Fibroblast of lung (primary cell): ENCODE results near the gene PLPP7. TPM values are rescaled to one million over a fixed set of nuclear protein-coding genes. Genes with fewer than 3 reads are reported as not detected.
A peak's percentile ranks its signal among the peaks of the same experiment; 100 is the strongest.

Source experiments
- DNase-seq, 2 donors: peaks; one replicate each; pipeline versions ENCODE4 v3.0.0 to v3.0.0-alpha.2; 2010; ENCODE audit warnings: low read depth in 2 of 2
- H2AFZ ChIP-seq: 2 replicates; pipeline ENCODE4 v1.5.1; 2012; ENCODE audit warnings: low read length, control low read depth, inconsistent platforms
- H3K27ac ChIP-seq: 2 replicates; pipeline ENCODE4 v1.5.1; 2011; ENCODE audit warnings: low read length, control low read depth; ENCODE audit not compliant: insufficient read depth
- H3K27me3 ChIP-seq: 2 replicates; pipeline ENCODE4 v1.5.1; 2011; ENCODE audit warnings: mild to moderate bottlenecking, low read length; ENCODE audit not compliant: control insufficient read depth, insufficient read depth
- H3K36me3 ChIP-seq: 2 replicates; pipeline ENCODE4 v1.5.1; 2011; ENCODE audit warnings: low read length; ENCODE audit not compliant: control insufficient read depth, insufficient read depth
- H3K4me1 ChIP-seq: 2 replicates; pipeline ENCODE4 v1.5.1; 2011; ENCODE audit warnings: low read length; ENCODE audit not compliant: control insufficient read depth, insufficient read depth; ENCODE audit errors: extremely low read depth
- H3K4me2 ChIP-seq: 2 replicates; pipeline ENCODE4 v1.5.1; 2011; ENCODE audit warnings: low read length, control low read depth; ENCODE audit not compliant: insufficient read depth; ENCODE audit errors: extremely low read depth
- H3K4me3 ChIP-seq, 4 experiments: fragments of 200-600 bp in 1 of 4; sonication (generic) in 1 of 4; replicated peaks in 1 of 4; 2 replicates each; pipeline ENCODE4 v1.5.1; 2011 to 2016; ENCODE audit warnings: low read length in 4 of 4, low read depth in 3 of 4, mild to moderate bottlenecking in 3 of 4, control low read depth in 2 of 4, inconsistent platforms in 1 of 4, mixed read lengths in 1 of 4; ENCODE audit not compliant: insufficient read depth in 1 of 4; ENCODE audit errors: control extremely low read depth in 1 of 4
- H3K79me2 ChIP-seq: 2 replicates; pipeline ENCODE4 v1.5.1; 2012; ENCODE audit warnings: mild to moderate bottlenecking, low read length, inconsistent platforms; ENCODE audit not compliant: control insufficient read depth, insufficient read depth
- H3K9ac ChIP-seq: 2 replicates; pipeline ENCODE4 v1.5.1; 2011; ENCODE audit warnings: mild to moderate bottlenecking, low read length, control low read depth; ENCODE audit not compliant: insufficient read depth
- H3K9me3 ChIP-seq: 2 replicates; pipeline ENCODE4 v1.5.1; 2012; ENCODE audit warnings: low read depth, low read length; ENCODE audit not compliant: control insufficient read depth, insufficient read depth
- H4K20me1 ChIP-seq: 2 replicates; pipeline ENCODE4 v1.5.1; 2011; ENCODE audit warnings: low read length; ENCODE audit not compliant: control insufficient read depth, insufficient read depth; ENCODE audit errors: extremely low read depth
- CTCF ChIP-seq, 2 donors: IDR thresholded peaks in 1 of 2; conservative IDR thresholded peaks in 1 of 2; 1 replicate in 1 of 2; 2 replicates in 1 of 2; pipeline ENCODE4 v1.5.1; 2011 to 2012; ENCODE audit warnings: low read length in 2 of 2, control low read depth in 1 of 2, inconsistent platforms in 1 of 2, low read depth in 1 of 2, mild to moderate bottlenecking in 1 of 2
- EZH2 ChIP-seq: IDR thresholded peaks from 2 replicates; pipeline ENCODE4 v1.5.1; 2012; ENCODE audit warnings: low read length, control low read depth, mild to moderate bottlenecking; ENCODE audit errors: missing control alignments
- polyA plus RNA-seq, 2 donors: library from polyadenylated mRNA; depleted of rRNA in 1 of 2; stranded (reverse) in 1 of 2; unstranded in 1 of 2; fragments of >200 nt; gene quantifications; 2 replicates each; pipeline ENCODE4 v1.2.1, GENCODE V29; 2011 to 2012; ENCODE audit warnings: missing spikeins in 1 of 2
- total RNA-seq: library from RNA; depleted of rRNA; stranded (reverse); fragments of >200 nt; gene quantifications from 2 replicates; pipeline ENCODE4 v1.2.1, GENCODE V29; 2014

Gene PLPP7
- total and polyA plus RNA-seq, 2 donors (not counting 1 experiment from before 2014, with no cell fraction given): 3.0 to 9.4 TPM

DNA sequence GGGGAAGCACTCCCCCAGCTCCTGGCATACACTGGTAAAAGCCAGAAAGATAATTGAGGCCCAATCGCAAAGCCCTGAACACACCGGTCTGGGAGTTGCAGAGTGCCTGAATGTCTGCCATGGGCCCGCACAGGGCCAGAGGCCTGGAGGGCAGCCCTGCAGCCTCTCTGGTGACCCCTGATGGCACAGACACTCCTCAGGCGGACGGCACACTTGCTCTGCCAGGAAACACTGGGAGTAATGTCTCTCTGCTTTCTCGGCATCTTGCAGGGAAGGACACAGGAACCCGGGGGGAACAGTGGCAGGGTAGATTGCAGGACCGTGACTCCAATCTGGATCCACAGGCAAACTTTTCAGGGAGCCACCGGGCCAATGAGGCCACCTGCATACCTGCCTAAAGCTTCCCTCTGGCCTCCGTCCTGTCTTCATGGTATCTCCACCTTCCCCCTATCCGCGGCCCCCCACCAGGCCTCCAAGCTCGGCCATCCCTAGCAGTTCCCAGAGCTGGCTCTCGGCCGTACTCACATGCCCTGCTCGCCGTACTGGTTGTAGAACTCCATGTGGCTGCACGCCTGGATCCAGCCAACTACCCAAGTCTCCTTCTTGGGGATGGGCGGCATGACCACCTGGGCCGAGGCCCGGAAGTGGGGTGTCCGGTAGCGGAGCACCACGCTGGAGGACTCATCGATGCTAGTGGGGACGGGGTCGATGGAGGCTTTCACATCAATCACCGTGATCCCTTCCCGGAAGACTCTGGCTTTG lies 14.0 kb upstream of the PLPP7 start:
- Histone ChIP-seq H3K27me3 (peaks cover 19% of the 10 kb centered on the region), H2AFZ (no peak overlapping the region), H3K27ac (no peak overlapping the region), H3K4me3 (no peak overlapping the region), H3K9me3 (no peaks in the 10 kb centered on the region), H4K20me1 (no peaks in the 10 kb centered on the region), H3K4me2 (no peak overlapping the region), H3K4me1 (no peaks in the 10 kb centered on the region), H3K79me2 (no peaks in the 10 kb centered on the region), H3K9ac (no peak overlapping the region), H3K36me3 (no peaks in the 10 kb centered on the region)
- DNase-seq: no peak
- TF ChIP-seq EZH2 (no peak), CTCF (conservative IDR thresholded peaks at IDR 0.05 in 1 of 2, IDR thresholded peaks at IDR 0.05 in 1 of 2; ENCODE audit: low read depth in 1 of 2, low read length in 2 of 2) (no peak)

DNA sequence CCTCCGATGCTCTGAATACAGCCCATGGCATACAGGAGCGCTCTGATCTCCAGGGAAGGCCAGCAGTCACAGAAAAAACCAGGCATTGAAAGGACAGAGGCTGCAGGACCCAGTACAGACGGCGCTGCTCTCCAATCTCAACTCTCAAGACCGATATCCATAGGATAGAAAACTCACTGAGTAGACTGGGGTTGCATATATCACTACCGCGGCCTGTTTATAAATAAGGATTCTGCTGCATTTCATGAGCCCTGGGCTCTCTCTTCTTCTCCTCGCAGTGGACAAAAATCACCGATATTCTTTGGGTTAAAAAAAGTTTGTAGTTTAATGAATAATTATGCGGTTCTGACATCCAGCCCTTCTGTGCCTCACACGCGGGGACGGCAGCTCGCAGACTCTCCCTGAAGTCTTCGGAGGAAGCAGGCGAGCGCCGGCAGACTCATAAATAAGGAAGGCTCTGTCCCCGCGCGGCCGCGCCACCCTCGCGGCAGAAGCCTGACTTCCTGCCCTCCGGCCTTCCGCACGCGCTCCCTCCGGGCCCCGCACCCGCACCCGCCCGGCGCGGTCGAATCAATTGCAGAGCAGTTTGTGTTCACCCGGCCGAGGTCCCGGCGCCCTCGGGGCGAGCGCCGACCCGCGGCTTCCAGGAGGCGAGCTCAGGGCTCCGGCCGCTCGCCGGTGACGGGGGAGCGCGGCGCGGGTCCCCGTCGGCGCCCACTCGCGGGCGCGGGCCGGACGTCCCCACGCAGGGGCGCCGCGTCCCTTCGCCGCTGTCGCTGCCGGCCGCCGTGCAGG lies 13.2 kb upstream of the PLPP7 start, which contains the start of gene FAM78A:
TSS of gene FAM78A (minus strand) at position 417 of the 795 bp plus-strand sequence. CDS start at position 86, 331 bp downstream.
- Histone ChIP-seq H3K27ac (no peak within 1 kb of the TSS), H3K9me3 (no peaks in the 10 kb centered on the region), H3K4me1 (no peaks in the 10 kb centered on the region), H2AFZ (no peak within 1 kb of the TSS), H3K27me3 (peaks cover 26% of the 10 kb centered on the region), H3K4me2 (peak within 1 kb of the TSS; percentile 13), H3K79me2 (no peaks in the 10 kb centered on the region), H3K9ac (no peak within 1 kb of the TSS), H3K36me3 (no peaks in the 10 kb centered on the region), H4K20me1 (no peaks in the 10 kb centered on the region), H3K4me3 (peak within 1 kb of the TSS in 1 of 4 experiments; percentile 46)
- peak in 1 of 2 donors; percentile 10 for DNase-seq
- TF ChIP-seq CTCF (conservative IDR thresholded peaks at IDR 0.05 in 1 of 2, IDR thresholded peaks at IDR 0.05 in 1 of 2; ENCODE audit: low read depth in 1 of 2, low read length in 2 of 2) (no peak), EZH2 (peak; percentile 89)

- H3K36me3 ChIP-seq: no peaks in the 10 kb centered on the region
- no peak overlapping the region for H2AFZ ChIP-seq
- H3K79me2 ChIP-seq: no peaks in the 10 kb centered on the region
- H3K4me1 ChIP-seq: no peaks in the 10 kb centered on the region
- DNase-seq: no peak
- TF ChIP-seq EZH2: peak; percentile 16
- no peak for TF ChIP-seq CTCF (conservative IDR thresholded peaks at IDR 0.05 in 1 of 2, IDR thresholded peaks at IDR 0.05 in 1 of 2; ENCODE audit: low read depth in 1 of 2, low read length in 2 of 2)
- no peaks in the 10 kb centered on the region for H4K20me1 ChIP-seq
- no peak overlapping the region for H3K4me3 ChIP-seq
- H3K27me3 ChIP-seq: peaks cover 32% of the 10 kb centered on the region
- no peak overlapping the region for H3K27ac ChIP-seq
- H3K9ac ChIP-seq: no peak overlapping the region
- no peaks in the 10 kb centered on the region for H3K9me3 ChIP-seq
- H3K4me2 ChIP-seq: peak overlapping the region; percentile 13
Measured at GRCh38 chr9:131276891-131277286, 12.6 kb upstream of the PLPP7 start.
